HS-27A (cell line): ENCODE measurements around the gene FEM1A.
"Not testable (repeated sequence)": the region's sequence is repeated elsewhere in the genome, so short reads cannot be mapped to it uniquely, and the experiment has no call there.

Experiments used
- DNase-seq: peaks from one replicate; pipeline ENCODE4 v3.0.0-alpha.2; 2012; ENCODE audit warnings: low read depth, missing footprints

Gene FEM1A

GRCh38 chr19:4773047-4773640 lies 18.4 kb upstream of the FEM1A start:
- no peak for DNase-seq

- DNase-seq, result no peak
These were observed 17.4 kb upstream of the FEM1A start for GRCh38 chr19:4774136-4774535.

- no peak for DNase-seq
These were observed 15.8 kb upstream of the FEM1A start for GRCh38 chr19:4775627-4776152.

- no peak for DNase-seq
These were observed 14.9 kb upstream of the FEM1A start for GRCh38 chr19:4776436-4777211.

GRCh38 chr19:4778124-4778523 lies 13.4 kb upstream of the FEM1A start:
- not testable (repeated sequence) for DNase-seq

GRCh38 chr19:4780860-4781259 lies 10.7 kb upstream of the FEM1A start:
- no peak for DNase-seq

GRCh38 chr19:4781801-4782200 lies 9.7 kb upstream of the FEM1A start:
- no peak for DNase-seq

- not testable (repeated sequence) for DNase-seq
These were observed 5.0 kb upstream of the FEM1A start for GRCh38 chr19:4786412-4787016.

GRCh38 chr19:4792019-4792865 lies 708 bp downstream of the FEM1A start:
- not testable (repeated sequence) for DNase-seq

GRCh38 chr19:4792866-4793195 lies 1.3 kb downstream of the FEM1A start:
- DNase-seq, result not testable (repeated sequence)

GRCh38 chr19:4793278-4793677 lies 1.7 kb downstream of the FEM1A start:
- DNase-seq, result not testable (repeated sequence)

GRCh38 chr19:4794971-4795370 lies 3.4 kb downstream of the FEM1A start:
- DNase-seq, result no peak

GRCh38 chr19:4795400-4795799 lies 3.9 kb downstream of the FEM1A start:
- DNase-seq, result no peak

- DNase-seq, result no peak
These were observed 9.1 kb downstream of the FEM1A start for GRCh38 chr19:4800591-4801081.

- DNase-seq, result no peak
These were observed 9.6 kb downstream of the FEM1A start for GRCh38 chr19:4801085-4801619.

- no peak for DNase-seq
These were observed 11.2 kb downstream of the FEM1A start for GRCh38 chr19:4802711-4803110.

GRCh38 chr19:4803736-4804695 lies 12.5 kb downstream of the FEM1A start:
- DNase-seq, result no peak

GRCh38 chr19:4805140-4805539 lies 13.6 kb downstream of the FEM1A start:
- DNase-seq, result not testable (repeated sequence)

- DNase-seq, result no peak
These were observed 14.8 kb downstream of the FEM1A start for GRCh38 chr19:4806384-4806783.

- DNase-seq, result no peak
These were observed 15.7 kb downstream of the FEM1A start for GRCh38 chr19:4807188-4807587.
